Tibial artery (tissue), 4 donors: ENCODE data around the gene ADAMTS17.

Experiments
- DNase-seq, 2 donors: peaks; one replicate each; pipeline ENCODE4 v3.0.0-alpha.2; 2019
- H3K27ac ChIP-seq, 2 donors: fragments of 200-600 bp; sonication (generic) in 1 of 2; 1 replicate in 1 of 2; 2 replicates in 1 of 2; pipeline ENCODE4 v1.5.1; 2018 to 2019; ENCODE audit warnings: mild to moderate bottlenecking in 1 of 2
- H3K27me3 ChIP-seq, 2 donors: fragments of 200-600 bp; sonication (generic) in 1 of 2; one replicate each; pipeline versions ENCODE4 v1.5.1 to v1.6.0; 2016 to 2019
- H3K36me3 ChIP-seq, 3 donors: fragments of 200-600 bp; sonication (generic) in 2 of 3; one replicate each; pipeline ENCODE4 v1.5.1; 2016 to 2019; ENCODE audit warnings: mild to moderate bottlenecking in 2 of 3
- H3K4me1 ChIP-seq, 4 donors: fragments of 200-600 bp; sonication (generic) in 2 of 4; 1 replicate in 3 of 4; 2 replicates in 1 of 4; pipeline ENCODE4 v1.5.1; 2016 to 2019
- H3K4me3 ChIP-seq, 2 donors: fragments of 200-600 bp; sonication (generic) in 1 of 2; 1 replicate in 1 of 2; 2 replicates in 1 of 2; pipeline ENCODE4 v1.5.1; 2018 to 2019; ENCODE audit warnings: mild to moderate bottlenecking in 2 of 2
- H3K9me3 ChIP-seq, 3 donors: fragments of 200-600 bp; sonication (generic) in 1 of 3; one replicate each; pipeline ENCODE4 v1.5.1; 2016 to 2019
- CTCF ChIP-seq, 2 experiments: fragments of 200-600 bp in 1 of 2; fragments of 450-650 bp in 1 of 2; IDR thresholded peaks; one replicate each; pipeline ENCODE4 v1.5.1; 2017 to 2019; ENCODE audit warnings: antibody characterized with exemption in 2 of 2, mild to moderate bottlenecking in 1 of 2, moderate library complexity in 1 of 2
- intact Hi-C: fragments of 100-400 bp; cut with DNase I; formaldehyde crosslinking; loops from one replicate; pipeline ENCODE4 v1.15.0; 2023; ENCODE audit warnings: low total_unique reads

ADAMTS17 gene

GRCh38 chr15:100338247-100338646 lies 3.5 kb downstream of the ADAMTS17 start:
- no peak overlapping the region for H3K27ac ChIP-seq
- DNase-seq, result no peak
- no peaks in the 10 kb centered on the region for H3K9me3 ChIP-seq
- no peaks in the 10 kb centered on the region for H3K36me3 ChIP-seq
- no peak for TF ChIP-seq CTCF (IDR thresholded peaks at IDR 0.05)
- H3K4me1 ChIP-seq, result peaks cover 0 to 14% (median 10%) of the 10 kb centered on the region in 4 donors
- no peaks in the 10 kb centered on the region for H3K27me3 ChIP-seq
- intact Hi-C loops, result no loop called here
- no peak overlapping the region for H3K4me3 ChIP-seq

GRCh38 chr15:100337096-100338044 lies 4.4 kb downstream of the ADAMTS17 start:
- peaks cover 0 to 14% (median 10%) of the 10 kb centered on the region in 4 donors for H3K4me1 ChIP-seq
- no peaks in the 10 kb centered on the region for H3K9me3 ChIP-seq
- no peak for DNase-seq
- intact Hi-C loops, result no loop called here
- H3K4me3 ChIP-seq, result no peak overlapping the region
- H3K36me3 ChIP-seq, result no peaks in the 10 kb centered on the region
- no peaks in the 10 kb centered on the region for H3K27me3 ChIP-seq
- TF ChIP-seq CTCF (IDR thresholded peaks at IDR 0.05), result no peak
- H3K27ac ChIP-seq, result no peak overlapping the region

- H3K27me3 ChIP-seq, result no peaks in the 10 kb centered on the region
- H3K4me3 ChIP-seq, result no peak overlapping the region
- no peaks in the 10 kb centered on the region for H3K36me3 ChIP-seq
- no peak overlapping the region for H3K27ac ChIP-seq
- intact Hi-C loops, result no loop called here
- no peak for DNase-seq
- no peak for TF ChIP-seq CTCF (IDR thresholded peaks at IDR 0.05)
- no peaks in the 10 kb centered on the region for H3K9me3 ChIP-seq
- peaks cover 0 to 13% (median 8%) of the 10 kb centered on the region in 4 donors for H3K4me1 ChIP-seq
Observed at GRCh38 chr15:100336061-100336460, 5.7 kb downstream of the ADAMTS17 start.

GRCh38 chr15:100335335-100335999 lies 6.3 kb downstream of the ADAMTS17 start:
- Histone ChIP-seq H3K4me1 (peaks cover 0 to 7% (median 3%) of the 10 kb centered on the region in 4 donors), H3K9me3 (no peaks in the 10 kb centered on the region), H3K27me3 (no peaks in the 10 kb centered on the region), H3K36me3 (no peaks in the 10 kb centered on the region), H3K4me3 (no peak overlapping the region), H3K27ac (no peak overlapping the region)
- intact Hi-C loops, result no loop called here
- DNase-seq, result no peak
- TF ChIP-seq CTCF (IDR thresholded peaks at IDR 0.05), result no peak

GRCh38 chr15:100334905-100335304 lies 6.9 kb downstream of the ADAMTS17 start:
- Histone ChIP-seq H3K4me1 (peaks cover 0 to 7% (median 2%) of the 10 kb centered on the region in 4 donors), H3K9me3 (no peaks in the 10 kb centered on the region), H3K4me3 (no peak overlapping the region), H3K27ac (no peak overlapping the region), H3K36me3 (no peaks in the 10 kb centered on the region), H3K27me3 (no peaks in the 10 kb centered on the region)
- intact Hi-C loops, result no loop called here
- no peak for TF ChIP-seq CTCF (IDR thresholded peaks at IDR 0.05)
- no peak for DNase-seq
